Measurements from ENCODE around the gene ANKH. TPM values are rescaled to one million over a fixed set of nuclear protein-coding genes. Genes with fewer than 3 reads are reported as not detected.

The ANKH gene
- total RNA-seq, 1 experiment from 2014 or later = 16.9 TPM

- peak; percentile 91; the same call in 1 of the 2 replicates for TF ChIP-seq NFE2L1 (CRISPR knock-in tag; IDR thresholded peaks at IDR 0.05)
- TF ChIP-seq ARID4B (CRISPR knock-in tag; IDR thresholded peaks at IDR 0.05; ENCODE audit: borderline replicate concordance) = peak; percentile 98
- no peak for TF ChIP-seq ZNF416 (CRISPR knock-in tag; IDR thresholded peaks at IDR 0.05)
- peak; percentile 58; the same call in 1 of the 2 replicates for TF ChIP-seq USF1 (CRISPR knock-in tag; IDR thresholded peaks at IDR 0.05)
- no peak for TF ChIP-seq CTCF (IDR thresholded peaks at IDR 0.05)
- TF ChIP-seq ZNF317 (CRISPR knock-in tag; IDR thresholded peaks at IDR 0.05; ENCODE audit: borderline replicate concordance, low read depth) = no peak
- peak; percentile 98 for TF ChIP-seq ZNF232 (CRISPR knock-in tag; IDR thresholded peaks at IDR 0.05)
- TF ChIP-seq E2F5 (CRISPR knock-in tag; IDR thresholded peaks at IDR 0.05) = peak; percentile 92
- TF ChIP-seq ZNF138 (CRISPR knock-in tag; conservative IDR thresholded peaks at IDR 0.05) = 0 out of 2 replicates have a peak, but pooled peaks have one; percentile 21
- TF ChIP-seq GABPB1 (CRISPR knock-in tag; IDR thresholded peaks at IDR 0.05) = peak; percentile 61
- TF ChIP-seq ESRRA (CRISPR knock-in tag; IDR thresholded peaks at IDR 0.05; ENCODE audit: borderline replicate concordance) = peak; percentile 88; the same call in 1 of the 2 replicates
- no peak for TF ChIP-seq TEAD4 (CRISPR knock-in tag; IDR thresholded peaks at IDR 0.05)
- TF ChIP-seq IRF1 (CRISPR knock-in tag; IDR thresholded peaks at IDR 0.05) = 0 out of 2 replicates have a peak, but pooled peaks have one; percentile 59
- peak; percentile 95 for TF ChIP-seq MYBL2 (CRISPR knock-in tag; IDR thresholded peaks at IDR 0.05)
- 0 out of 2 replicates have a peak, but pooled peaks have one; percentile 32 for TF ChIP-seq EMX1 (CRISPR knock-in tag; IDR thresholded peaks at IDR 0.05)
- peak; percentile 95 for TF ChIP-seq ETV6 (CRISPR knock-in tag; IDR thresholded peaks at IDR 0.05)
- peak; percentile 84 for TF ChIP-seq TP53 (CRISPR knock-in tag; IDR thresholded peaks at IDR 0.05)
- TF ChIP-seq NR3C1 (CRISPR knock-in tag; conservative IDR thresholded peaks at IDR 0.05; ENCODE audit: low read depth) = 0 out of 2 replicates have a peak, but pooled peaks have one; percentile 23
- peak; percentile 96; the same call in 1 of the 2 replicates for TF ChIP-seq TEAD1 (CRISPR knock-in tag; IDR thresholded peaks at IDR 0.05)
- no peak for TF ChIP-seq PRRX2 (CRISPR knock-in tag; IDR thresholded peaks at IDR 0.05)
- peak; percentile 78; the same call in 1 of the 2 replicates for TF ChIP-seq SP1 (CRISPR knock-in tag; conservative IDR thresholded peaks at IDR 0.05)
- peak; percentile 80; the same call in 1 of the 2 replicates for TF ChIP-seq NR1H2 (CRISPR knock-in tag; IDR thresholded peaks at IDR 0.05)
- peak; percentile 89; the same call in 1 of the 2 replicates for TF ChIP-seq CREM (CRISPR knock-in tag; IDR thresholded peaks at IDR 0.05)
- TF ChIP-seq RELA (CRISPR knock-in tag; IDR thresholded peaks at IDR 0.05; ENCODE audit: borderline replicate concordance) = peak; percentile 97
- TF ChIP-seq ZNF219 (CRISPR knock-in tag; IDR thresholded peaks at IDR 0.05; ENCODE audit: borderline replicate concordance) = peak; percentile 87; the same call in 1 of the 2 replicates
- TF ChIP-seq USF2 (CRISPR knock-in tag; IDR thresholded peaks at IDR 0.05) = peak; percentile 35
- no peak for TF ChIP-seq GTF2I (CRISPR knock-in tag; conservative IDR thresholded peaks at IDR 0.05)
- no peak for TF ChIP-seq ZNF671 (CRISPR knock-in tag; IDR thresholded peaks at IDR 0.05)
- peak; percentile 34; the same call in 1 of the 2 replicates for TF ChIP-seq NFYB (CRISPR knock-in tag; conservative IDR thresholded peaks at IDR 0.05; ENCODE audit: low read depth)
- TF ChIP-seq NR2C2 (CRISPR knock-in tag; IDR thresholded peaks at IDR 0.05) = peak; percentile 71; the same call in 1 of the 2 replicates
- peak; percentile 46; the same call in 1 of the 2 replicates for TF ChIP-seq JUN (CRISPR knock-in tag; IDR thresholded peaks at IDR 0.05)
- no peak for TF ChIP-seq NFATC4 (CRISPR knock-in tag; IDR thresholded peaks at IDR 0.05)
These were observed 207.1 kb downstream of the ANKH start, which contains the start of gene OTULIN (continued) for GRCh38 chr5:14664270-14665100.
